CD4-positive, CD25-positive, alpha-beta regulatory T cell (primary cell): ENCODE data around the gene FBN1. TPM values are rescaled to one million over a fixed set of nuclear protein-coding genes. Genes with fewer than 3 reads are reported as not detected.

Experiments used
- ATAC-seq, 2 donors: fragments of 150-1000 bp; cut with Tn5 transposase; one replicate each; pipeline ENCODE4 v1.10.0; 2021; ENCODE audit warnings: low read depth in 2 of 2, moderate number of reproducible peaks in 2 of 2, moderate library complexity in 1 of 2
- DNase-seq, 3 donors: peaks; one replicate each; pipeline versions ENCODE4 v3.0.0 to v3.0.0-alpha.2; 2012 to 2022; ENCODE audit warnings: mixed read lengths in 1 of 3
- H3K27ac ChIP-seq: one replicate; pipeline ENCODE4 v1.7.0; 2013; ENCODE audit warnings: mild to moderate bottlenecking, low read length; ENCODE audit not compliant: insufficient read depth, poor library complexity, severe bottlenecking
- H3K27me3 ChIP-seq: one replicate; pipeline ENCODE4 v1.7.0; 2013; ENCODE audit warnings: low read length; ENCODE audit not compliant: control insufficient read depth, insufficient read depth
- H3K36me3 ChIP-seq: one replicate; pipeline ENCODE4 v1.7.0; 2013; ENCODE audit warnings: mild to moderate bottlenecking, low read length, moderate library complexity; ENCODE audit not compliant: control insufficient read depth, insufficient read depth
- H3K4me1 ChIP-seq: 2 replicates; pipeline ENCODE4 v1.7.0; 2013; ENCODE audit warnings: mild to moderate bottlenecking, low read length; ENCODE audit not compliant: insufficient read depth, control insufficient read depth, poor library complexity, severe bottlenecking
- H3K4me3 ChIP-seq: one replicate; pipeline ENCODE4 v1.7.0; 2013; ENCODE audit warnings: low read depth, mild to moderate bottlenecking, low read length, moderate library complexity
- H3K9me3 ChIP-seq, 2 experiments: 1 replicate in 1 of 2; 2 replicates in 1 of 2; pipeline ENCODE4 v1.7.0; 2013; ENCODE audit warnings: low read length in 2 of 2, mild to moderate bottlenecking in 1 of 2, moderate library complexity in 1 of 2; ENCODE audit not compliant: control insufficient read depth in 2 of 2
- H3K27ac Mint-ChIP-seq, 3 donors: one replicate each; pipeline ENCODE4 v1.8.0; 2020 to 2022; ENCODE audit warnings: mild to moderate bottlenecking in 3 of 3, mixed read lengths in 3 of 3, moderate library complexity in 2 of 3
- H3K27me3 Mint-ChIP-seq: one replicate; pipeline ENCODE4 v1.8.0; 2022; ENCODE audit warnings: mild to moderate bottlenecking, mixed read lengths
- H3K36me3 Mint-ChIP-seq: one replicate; pipeline ENCODE4 v1.8.0; 2020; ENCODE audit warnings: mixed read lengths
- H3K4me1 Mint-ChIP-seq, 4 donors: one replicate each; pipeline ENCODE4 v1.8.0; 2020 to 2022; ENCODE audit warnings: mixed read lengths in 4 of 4, mild to moderate bottlenecking in 1 of 4
- H3K4me3 Mint-ChIP-seq, 4 donors: one replicate each; pipeline ENCODE4 v1.8.0; 2020 to 2022; ENCODE audit warnings: mild to moderate bottlenecking in 4 of 4, mixed read lengths in 4 of 4, moderate library complexity in 3 of 4
- H3K9me3 Mint-ChIP-seq, 7 donors: one replicate each; pipeline ENCODE4 v1.8.0; 2020 to 2022; ENCODE audit warnings: mixed read lengths in 7 of 7, mild to moderate bottlenecking in 3 of 7, moderate library complexity in 2 of 7
- polyA plus RNA-seq, 4 donors: library from polyadenylated mRNA; unstranded; fragments of 300-500 nt; fragmentation: Illumina TruSeq; gene quantifications; one replicate each; pipeline ENCODE4 v1.2.3, GENCODE V29; 2021
- total RNA-seq: library from RNA; stranded (reverse); gene quantifications from one replicate; pipeline ENCODE4 v1.2.3, GENCODE V29; 2022

Gene FBN1
- total and polyA plus RNA-seq, 5 donors from 2014 or later: 0.72 TPM; not detected in 4

GRCh38 chr15:48394970-48395369 is 250.5 kb downstream of the FBN1 start:
- Histone ChIP-seq H3K27me3 (no peaks in the 10 kb centered on the region), H3K36me3 (no peaks in the 10 kb centered on the region), H3K4me3 (no peak overlapping the region), H3K4me1 (no peaks in the 10 kb centered on the region), H3K27ac (no peak overlapping the region), H3K9me3 (no peaks in the 10 kb centered on the region)
- peaks cover 7% of the 10 kb centered on the region for H3K27me3 Mint-ChIP-seq
- DNase-seq (no peak), ATAC-seq (no peak)
- H3K9me3 Mint-ChIP-seq: peaks cover 0 to 1% (median 0%) of the 10 kb centered on the region in 7 donors
- H3K36me3 Mint-ChIP-seq: no peaks in the 10 kb centered on the region
- H3K4me1 Mint-ChIP-seq: no peaks in the 10 kb centered on the region
- H3K27ac Mint-ChIP-seq: no peak overlapping the region
- no peak overlapping the region for H3K4me3 Mint-ChIP-seq

GRCh38 chr15:48393645-48394506 is 251.6 kb downstream of the FBN1 start:
- DNase-seq (no peak), ATAC-seq (no peak)
- Histone ChIP-seq H3K27me3 (no peaks in the 10 kb centered on the region), H3K4me3 (no peak overlapping the region), H3K4me1 (no peaks in the 10 kb centered on the region), H3K36me3 (no peaks in the 10 kb centered on the region), H3K9me3 (no peaks in the 10 kb centered on the region), H3K27ac (no peak overlapping the region)
- Mint-ChIP-seq H3K27me3 (peaks cover 7% of the 10 kb centered on the region), H3K4me1 (no peaks in the 10 kb centered on the region), H3K36me3 (no peaks in the 10 kb centered on the region), H3K9me3 (peaks cover 0 to 1% (median 0%) of the 10 kb centered on the region in 7 donors), H3K4me3 (no peak overlapping the region), H3K27ac (no peak overlapping the region)

- no peak for DNase-seq
- H3K4me1 Mint-ChIP-seq: no peaks in the 10 kb centered on the region
- H3K27ac Mint-ChIP-seq: no peak overlapping the region
- H3K27ac ChIP-seq: no peak overlapping the region
- H3K36me3 Mint-ChIP-seq: no peaks in the 10 kb centered on the region
- H3K9me3 ChIP-seq: no peaks in the 10 kb centered on the region
- peaks cover 0 to 1% (median 0%) of the 10 kb centered on the region in 7 donors for H3K9me3 Mint-ChIP-seq
- no peaks in the 10 kb centered on the region for H3K36me3 ChIP-seq
- H3K4me3 ChIP-seq: no peak overlapping the region
- ATAC-seq: no peak
- H3K4me3 Mint-ChIP-seq: no peak overlapping the region
- no peaks in the 10 kb centered on the region for H3K4me1 ChIP-seq
- no peaks in the 10 kb centered on the region for H3K27me3 ChIP-seq
- peaks cover 7% of the 10 kb centered on the region for H3K27me3 Mint-ChIP-seq
These were observed 253.2 kb downstream of the FBN1 start for GRCh38 chr15:48392356-48392755.

- peaks cover 0 to 1% (median 0%) of the 10 kb centered on the region in 7 donors for H3K9me3 Mint-ChIP-seq
- Histone ChIP-seq H3K27me3 (no peaks in the 10 kb centered on the region), H3K4me1 (no peaks in the 10 kb centered on the region), H3K9me3 (no peaks in the 10 kb centered on the region), H3K4me3 (no peak overlapping the region), H3K27ac (no peak overlapping the region), H3K36me3 (no peaks in the 10 kb centered on the region)
- H3K36me3 Mint-ChIP-seq: no peaks in the 10 kb centered on the region
- ATAC-seq (no peak), DNase-seq (no peak)
- no peak overlapping the region for H3K27ac Mint-ChIP-seq
- H3K4me1 Mint-ChIP-seq: no peaks in the 10 kb centered on the region
- peaks cover 7% of the 10 kb centered on the region for H3K27me3 Mint-ChIP-seq
- H3K4me3 Mint-ChIP-seq: no peak overlapping the region
These were observed 253.6 kb downstream of the FBN1 start for GRCh38 chr15:48391950-48392349.

GRCh38 chr15:48389691-48390143 is 255.8 kb downstream of the FBN1 start:
- Mint-ChIP-seq H3K9me3 (peaks cover 0 to 1% (median 0%) of the 10 kb centered on the region in 7 donors), H3K4me1 (no peaks in the 10 kb centered on the region), H3K4me3 (no peak overlapping the region), H3K27me3 (peaks cover 7% of the 10 kb centered on the region), H3K36me3 (no peaks in the 10 kb centered on the region), H3K27ac (no peak overlapping the region)
- ATAC-seq: no peak
- Histone ChIP-seq H3K9me3 (no peaks in the 10 kb centered on the region), H3K36me3 (no peaks in the 10 kb centered on the region), H3K4me3 (no peak overlapping the region), H3K27ac (no peak overlapping the region), H3K27me3 (no peaks in the 10 kb centered on the region), H3K4me1 (no peaks in the 10 kb centered on the region)
- no peak for DNase-seq

- no peaks in the 10 kb centered on the region for H3K36me3 ChIP-seq
- Mint-ChIP-seq H3K4me3 (no peak overlapping the region), H3K27ac (no peak overlapping the region), H3K36me3 (no peaks in the 10 kb centered on the region), H3K4me1 (no peaks in the 10 kb centered on the region), H3K27me3 (peaks cover 12% of the 10 kb centered on the region), H3K9me3 (peaks cover 0 to 1% (median 0%) of the 10 kb centered on the region in 7 donors)
- H3K27me3 ChIP-seq: no peaks in the 10 kb centered on the region
- H3K4me3 ChIP-seq: no peak overlapping the region
- DNase-seq: no peak
- H3K4me1 ChIP-seq: no peaks in the 10 kb centered on the region
- no peak overlapping the region for H3K27ac ChIP-seq
- no peaks in the 10 kb centered on the region for H3K9me3 ChIP-seq
- no peak for ATAC-seq
These were observed 256.6 kb downstream of the FBN1 start for GRCh38 chr15:48388910-48389309.

- no peaks in the 10 kb centered on the region for H3K4me1 ChIP-seq
- Mint-ChIP-seq H3K27me3 (peaks cover 14% of the 10 kb centered on the region), H3K4me3 (no peak overlapping the region), H3K9me3 (no peaks in the 10 kb centered on the region), H3K4me1 (no peaks in the 10 kb centered on the region), H3K27ac (no peak overlapping the region), H3K36me3 (no peaks in the 10 kb centered on the region)
- no peaks in the 10 kb centered on the region for H3K27me3 ChIP-seq
- H3K36me3 ChIP-seq: no peaks in the 10 kb centered on the region
- ATAC-seq (no peak), DNase-seq (no peak)
- H3K27ac ChIP-seq: no peak overlapping the region
- no peak overlapping the region for H3K4me3 ChIP-seq
- H3K9me3 ChIP-seq: no peaks in the 10 kb centered on the region
These were observed 257.3 kb downstream of the FBN1 start for GRCh38 chr15:48388016-48388851.
